ENCODE measurements around the gene ST3GAL3.

GRCh38 chr1:43858324-43858723 is 151.0 kb downstream of the ST3GAL3 start:
- no peak for TF ChIP-seq CTCF (IDR thresholded peaks at IDR 0.05; ENCODE audit: borderline replicate concordance, extremely low read depth, low read length, poor library complexity, severe bottlenecking)
- TF ChIP-seq EZH2 (IDR thresholded peaks at IDR 0.05; ENCODE audit: borderline replicate concordance, low read depth, low read length, severe bottlenecking), result no peak

Data from DND-41 (cell line).